Stimulated activated CD4-positive, alpha-beta T cell treated with anti-CD3 and anti-CD28 coated beads, Interleukin-4, amount 100 ng/mL, for 4 hours (primary cell): ENCODE data around the gene INPP5D.

Experiments used
- DNase-seq, 2 experiments: peaks; one replicate each; pipeline ENCODE4 v3.0.0-alpha.2; 2020

INPP5D gene

DNA sequence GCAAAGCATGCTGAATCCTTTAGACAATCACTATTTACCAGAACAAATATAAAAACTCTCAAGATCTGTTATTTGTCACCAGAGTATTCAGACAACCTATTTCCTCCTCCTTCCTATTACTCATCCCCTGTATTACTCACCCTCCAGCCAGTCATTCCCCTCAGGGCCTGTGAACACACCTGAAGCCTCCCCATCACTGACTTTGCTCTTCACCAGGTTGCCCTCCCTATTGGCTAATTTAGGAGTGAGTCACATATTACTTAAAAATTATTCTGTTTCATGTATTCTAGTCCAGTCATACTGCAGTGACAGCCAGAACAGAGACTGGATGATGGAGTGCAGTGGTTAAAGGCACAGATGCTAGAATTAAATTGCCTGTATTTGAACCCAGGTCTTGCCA lies 187.6 kb downstream of the INPP5D start:
- DNase-seq: peak; percentile 44 to 81

- DNase-seq: no peak
Observed at GRCh38 chr2:233248999-233249398, 188.9 kb downstream of the INPP5D start.

GRCh38 chr2:233250568-233250967 lies 190.4 kb downstream of the INPP5D start:
- DNase-seq: no peak

- no peak for DNase-seq
Observed at GRCh38 chr2:233250985-233251305, 190.8 kb downstream of the INPP5D start.

GRCh38 chr2:233251306-233252116 lies 191.4 kb downstream of the INPP5D start, which contains the start of gene ATG16L1:
Gene ATG16L1, plus strand, starts transcription at chr2:233251673. Its CDS starts 155 bp downstream, at chr2:233251828.
- peak; percentile 93 to 95 for DNase-seq

DNA sequence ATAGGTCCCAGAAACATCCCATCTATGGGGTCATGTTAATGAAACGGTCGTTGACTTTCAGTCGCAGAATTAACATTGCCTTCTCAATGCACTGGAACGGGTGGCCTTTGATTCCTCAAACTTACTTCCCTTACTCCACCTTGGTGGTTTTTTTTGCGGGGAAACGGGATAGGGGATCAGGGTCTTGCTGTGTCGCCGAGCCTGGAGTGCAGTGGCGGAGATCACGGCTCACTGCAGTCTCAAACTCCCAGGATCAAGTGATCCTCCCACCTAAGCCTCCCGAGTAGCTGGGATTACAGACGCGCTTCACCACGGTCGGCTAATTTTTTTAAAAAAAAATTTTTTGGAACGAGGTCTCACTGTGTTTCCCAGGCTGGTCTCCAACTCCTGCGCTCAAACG lies 192.1 kb downstream of the INPP5D start:
- DNase-seq: no peak

DNA sequence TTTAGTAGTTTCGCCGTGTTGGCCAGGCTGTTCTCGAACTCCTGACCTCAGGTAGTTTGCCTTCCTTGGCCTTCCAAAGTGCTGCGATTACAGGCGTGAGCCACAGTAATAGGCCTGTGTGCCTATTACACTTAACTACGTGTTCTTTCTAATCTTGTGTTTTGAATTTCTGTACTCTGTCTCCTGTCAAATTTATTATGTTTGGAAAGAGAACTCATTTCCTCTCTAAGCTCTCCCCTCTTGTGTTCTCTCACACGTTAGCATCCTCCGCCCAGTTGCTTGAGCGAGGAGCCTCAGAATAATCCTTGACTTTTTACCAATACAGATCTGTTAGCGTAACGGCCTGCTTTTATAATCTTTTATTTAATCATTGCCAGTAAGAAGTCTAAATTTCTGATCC lies 195.0 kb downstream of the INPP5D start:
- DNase-seq: no peak

DNA sequence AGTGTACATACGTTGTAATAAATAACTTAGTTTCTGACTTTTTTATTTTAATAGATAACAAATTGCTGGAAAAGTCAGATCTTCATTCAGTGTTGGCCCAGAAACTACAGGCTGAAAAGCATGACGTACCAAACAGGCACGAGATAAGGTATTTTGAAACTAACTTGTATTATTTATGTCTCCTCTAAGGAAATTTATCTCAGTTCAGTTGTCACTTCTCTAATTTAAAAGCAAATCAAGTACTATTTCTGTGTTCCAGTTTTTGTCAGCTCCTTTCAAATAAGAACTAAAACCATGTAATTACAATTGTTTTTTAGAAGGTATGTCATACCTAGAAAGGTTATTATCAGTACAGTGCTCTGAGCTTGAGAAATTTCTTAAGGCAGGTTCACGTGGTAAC lies 195.9 kb downstream of the INPP5D start:
- DNase-seq: no peak
